ENCODE data around the gene SMYD3.

SMYD3 gene

GRCh38 chr1:246506674-246507481, at the start of gene SMYD3:
TSS of gene SMYD3 (minus strand) at chr1:246507279.
- peak within 1 kb of the TSS; percentile 88 for H3K9ac ChIP-seq (ENCODE audit: low read length)
- H3K4me3 ChIP-seq (ENCODE audit: low read length) = peak within 1 kb of the TSS; percentile 90
- no peaks in the 10 kb centered on the region for H3K27me3 ChIP-seq (replicated peaks; ENCODE audit: control insufficient read depth, insufficient read depth, low read length)
- peak; percentile 91 for DNase-seq (ENCODE audit: low read depth)
- H3K9me3 ChIP-seq (ENCODE audit: control insufficient read depth, low read length) = no peaks in the 10 kb centered on the region
- peaks cover 8% of the 10 kb centered on the region for H3K4me1 ChIP-seq (ENCODE audit: control insufficient read depth, insufficient read depth, low read length)
- H3K36me3 ChIP-seq (ENCODE audit: control insufficient read depth, insufficient read depth, low read length, severe bottlenecking) = no peaks in the 10 kb centered on the region

- H3K36me3 ChIP-seq (ENCODE audit: control insufficient read depth, insufficient read depth, low read length, severe bottlenecking) = peaks cover 84% of the 10 kb centered on the region
- no peak overlapping the region for H3K9ac ChIP-seq (ENCODE audit: low read length)
- DNase-seq (ENCODE audit: low read depth) = no peak
Measured at GRCh38 chr1:246554201-246554600, 47.1 kb upstream of the SMYD3 start.

GRCh38 chr1:246552110-246552509, 45.0 kb upstream of the SMYD3 start:
- no peak for DNase-seq (ENCODE audit: low read depth)
- no peak overlapping the region for H3K9ac ChIP-seq (ENCODE audit: low read length)
- H3K4me1 ChIP-seq (ENCODE audit: control insufficient read depth, insufficient read depth, low read length) = no peaks in the 10 kb centered on the region
- H3K36me3 ChIP-seq (ENCODE audit: control insufficient read depth, insufficient read depth, low read length, severe bottlenecking) = peaks cover 93% of the 10 kb centered on the region
- no peaks in the 10 kb centered on the region for H3K9me3 ChIP-seq (ENCODE audit: control insufficient read depth, low read length)
- no peak overlapping the region for H3K4me3 ChIP-seq (ENCODE audit: low read length)
- no peaks in the 10 kb centered on the region for H3K27me3 ChIP-seq (replicated peaks; ENCODE audit: control insufficient read depth, insufficient read depth, low read length)

More at GRCh38 chr1:246554201-246554600, 47.1 kb upstream of the SMYD3 start:
- Histone ChIP-seq H3K4me1 (ENCODE audit: control insufficient read depth, insufficient read depth, low read length) (no peaks in the 10 kb centered on the region), H3K4me3 (ENCODE audit: low read length) (no peak overlapping the region), H3K9me3 (ENCODE audit: control insufficient read depth, low read length) (no peaks in the 10 kb centered on the region), H3K27me3 (replicated peaks; ENCODE audit: control insufficient read depth, insufficient read depth, low read length) (no peaks in the 10 kb centered on the region)

GRCh38 chr1:246550402-246550801, 43.3 kb upstream of the SMYD3 start:
- H3K4me1 ChIP-seq (ENCODE audit: control insufficient read depth, insufficient read depth, low read length) = no peaks in the 10 kb centered on the region
- no peaks in the 10 kb centered on the region for H3K27me3 ChIP-seq (replicated peaks; ENCODE audit: control insufficient read depth, insufficient read depth, low read length)
- H3K36me3 ChIP-seq (ENCODE audit: control insufficient read depth, insufficient read depth, low read length, severe bottlenecking) = peaks cover 90% of the 10 kb centered on the region

GRCh38 chr1:246549665-246550064, 42.6 kb upstream of the SMYD3 start:
- Histone ChIP-seq H3K4me1 (ENCODE audit: control insufficient read depth, insufficient read depth, low read length) (no peaks in the 10 kb centered on the region), H3K27me3 (replicated peaks; ENCODE audit: control insufficient read depth, insufficient read depth, low read length) (no peaks in the 10 kb centered on the region), H3K9me3 (ENCODE audit: control insufficient read depth, low read length) (no peaks in the 10 kb centered on the region), H3K36me3 (ENCODE audit: control insufficient read depth, insufficient read depth, low read length, severe bottlenecking) (peaks cover 88% of the 10 kb centered on the region), H3K4me3 (ENCODE audit: low read length) (no peak overlapping the region), H3K9ac (ENCODE audit: low read length) (no peak overlapping the region)
- DNase-seq (ENCODE audit: low read depth) = no peak

More at GRCh38 chr1:246550402-246550801, 43.3 kb upstream of the SMYD3 start:
- no peak for DNase-seq (ENCODE audit: low read depth)
- Histone ChIP-seq H3K9me3 (ENCODE audit: control insufficient read depth, low read length) (no peaks in the 10 kb centered on the region), H3K9ac (ENCODE audit: low read length) (no peak overlapping the region), H3K4me3 (ENCODE audit: low read length) (no peak overlapping the region)

- peaks cover 83% of the 10 kb centered on the region for H3K36me3 ChIP-seq (ENCODE audit: control insufficient read depth, insufficient read depth, low read length, severe bottlenecking)
- no peak overlapping the region for H3K9ac ChIP-seq (ENCODE audit: low read length)
- H3K4me1 ChIP-seq (ENCODE audit: control insufficient read depth, insufficient read depth, low read length) = no peaks in the 10 kb centered on the region
- no peaks in the 10 kb centered on the region for H3K27me3 ChIP-seq (replicated peaks; ENCODE audit: control insufficient read depth, insufficient read depth, low read length)
- H3K9me3 ChIP-seq (ENCODE audit: control insufficient read depth, low read length) = no peaks in the 10 kb centered on the region
- DNase-seq (ENCODE audit: low read depth) = no peak
- H3K4me3 ChIP-seq (ENCODE audit: low read length) = no peak overlapping the region
Measured at GRCh38 chr1:246544001-246544400, 36.9 kb upstream of the SMYD3 start.

- Histone ChIP-seq H3K27me3 (replicated peaks; ENCODE audit: control insufficient read depth, insufficient read depth, low read length) (no peaks in the 10 kb centered on the region), H3K9me3 (ENCODE audit: control insufficient read depth, low read length) (no peaks in the 10 kb centered on the region), H3K36me3 (ENCODE audit: control insufficient read depth, insufficient read depth, low read length, severe bottlenecking) (peaks cover 60% of the 10 kb centered on the region), H3K9ac (ENCODE audit: low read length) (no peak overlapping the region), H3K4me3 (ENCODE audit: low read length) (no peak overlapping the region), H3K4me1 (ENCODE audit: control insufficient read depth, insufficient read depth, low read length) (no peaks in the 10 kb centered on the region)
- no peak for DNase-seq (ENCODE audit: low read depth)
Measured at GRCh38 chr1:246540738-246541491, 33.8 kb upstream of the SMYD3 start.

- H3K9me3 ChIP-seq (ENCODE audit: control insufficient read depth, low read length) = no peaks in the 10 kb centered on the region
- no peaks in the 10 kb centered on the region for H3K4me1 ChIP-seq (ENCODE audit: control insufficient read depth, insufficient read depth, low read length)
- no peak for DNase-seq (ENCODE audit: low read depth)
- H3K36me3 ChIP-seq (ENCODE audit: control insufficient read depth, insufficient read depth, low read length, severe bottlenecking) = peaks cover 33% of the 10 kb centered on the region
- no peak overlapping the region for H3K9ac ChIP-seq (ENCODE audit: low read length)
- peaks cover 4% of the 10 kb centered on the region for H3K27me3 ChIP-seq (replicated peaks; ENCODE audit: control insufficient read depth, insufficient read depth, low read length)
- H3K4me3 ChIP-seq (ENCODE audit: low read length) = no peak overlapping the region
Measured at GRCh38 chr1:246537887-246538286, 30.8 kb upstream of the SMYD3 start.

- Histone ChIP-seq H3K4me3 (ENCODE audit: low read length) (no peak overlapping the region), H3K9ac (ENCODE audit: low read length) (no peak overlapping the region), H3K4me1 (ENCODE audit: control insufficient read depth, insufficient read depth, low read length) (no peaks in the 10 kb centered on the region), H3K27me3 (replicated peaks; ENCODE audit: control insufficient read depth, insufficient read depth, low read length) (peaks cover 9% of the 10 kb centered on the region), H3K9me3 (ENCODE audit: control insufficient read depth, low read length) (peaks cover 4% of the 10 kb centered on the region), H3K36me3 (ENCODE audit: control insufficient read depth, insufficient read depth, low read length, severe bottlenecking) (peaks cover 28% of the 10 kb centered on the region)
- DNase-seq (ENCODE audit: low read depth) = no peak
Measured at GRCh38 chr1:246537441-246537840, 30.4 kb upstream of the SMYD3 start.

- no peaks in the 10 kb centered on the region for H3K4me1 ChIP-seq (ENCODE audit: control insufficient read depth, insufficient read depth, low read length)
- peaks cover 5% of the 10 kb centered on the region for H3K36me3 ChIP-seq (ENCODE audit: control insufficient read depth, insufficient read depth, low read length, severe bottlenecking)
- H3K9ac ChIP-seq (ENCODE audit: low read length) = no peak overlapping the region
- peaks cover 26% of the 10 kb centered on the region for H3K9me3 ChIP-seq (ENCODE audit: control insufficient read depth, low read length)
- peaks cover 11% of the 10 kb centered on the region for H3K27me3 ChIP-seq (replicated peaks; ENCODE audit: control insufficient read depth, insufficient read depth, low read length)
- H3K4me3 ChIP-seq (ENCODE audit: low read length) = no peak overlapping the region
- no peak for DNase-seq (ENCODE audit: low read depth)
Measured at GRCh38 chr1:246534114-246534513, 27.0 kb upstream of the SMYD3 start.

GRCh38 chr1:246533371-246533905, 26.4 kb upstream of the SMYD3 start:
- H3K4me1 ChIP-seq (ENCODE audit: control insufficient read depth, insufficient read depth, low read length) = no peaks in the 10 kb centered on the region
- DNase-seq (ENCODE audit: low read depth) = no peak
- no peak overlapping the region for H3K9ac ChIP-seq (ENCODE audit: low read length)
- H3K9me3 ChIP-seq (ENCODE audit: control insufficient read depth, low read length) = peaks cover 26% of the 10 kb centered on the region
- peaks cover 14% of the 10 kb centered on the region for H3K27me3 ChIP-seq (replicated peaks; ENCODE audit: control insufficient read depth, insufficient read depth, low read length)
- H3K4me3 ChIP-seq (ENCODE audit: low read length) = no peak overlapping the region
- H3K36me3 ChIP-seq (ENCODE audit: control insufficient read depth, insufficient read depth, low read length, severe bottlenecking) = no peaks in the 10 kb centered on the region

Data from adipocyte (in vitro differentiated cells).